H1 (cell line): ENCODE results near the gene EVA1C. TPM values are rescaled to one million over a fixed set of nuclear protein-coding genes. Genes with fewer than 3 reads are reported as not detected.

ENCODE experiments used
- CTCF ChIA-PET: fragments of 300-600 bp; sonication (Branson Sonifier 250); formaldehyde crosslinking; loops from one replicate; lab custom pipeline; 2021; ENCODE audit not compliant: partially characterized antibody; lab: Charles Lee
- POLR2A ChIA-PET: fragments of 300-600 bp; sonication (Branson Sonifier 250); formaldehyde crosslinking; loops from one replicate; lab custom pipeline; 2021; ENCODE audit warnings: inconsistent platforms; ENCODE audit not compliant: partially characterized antibody; lab: Charles Lee
- DNase-seq, 2 experiments: peaks; one replicate each; pipeline versions ENCODE4 v3.0.0 to v3.0.0-alpha.2; 2010 to 2022; ENCODE audit warnings: low spot score in 2 of 2, low read depth in 1 of 2, mixed read lengths in 1 of 2
- FAIRE-seq: peaks from 2 replicates; lab custom pipeline; 2011; peaks lifted over from hg19 to GRCh38; lab: Jason Lieb, UNC
- H2AFZ ChIP-seq: 2 replicates; pipeline ENCODE4 v1.8.1; 2012; ENCODE audit warnings: low read length, inconsistent platforms
- H2AK5ac ChIP-seq: 2 replicates; pipeline ENCODE4 v1.6.1; 2013; ENCODE audit warnings: low read depth, low read length
- H2BK120ac ChIP-seq: replicated peaks from 2 replicates; pipeline ENCODE3; 2013; ENCODE audit warnings: low read depth, low read length, inconsistent platforms
- H2BK12ac ChIP-seq: 2 replicates; pipeline ENCODE4 v1.6.1; 2013; ENCODE audit warnings: low read depth, low read length
- H2BK15ac ChIP-seq: 2 replicates; pipeline ENCODE4 v1.6.1; 2013; ENCODE audit warnings: low read length
- H2BK20ac ChIP-seq: 2 replicates; pipeline ENCODE4 v1.6.1; 2013; ENCODE audit warnings: low read length
- H2BK5ac ChIP-seq: 2 replicates; pipeline ENCODE4 v1.6.1; 2013; ENCODE audit warnings: low read depth, low read length
- H3K14ac ChIP-seq: 2 replicates; pipeline ENCODE4 v1.6.1; 2013; ENCODE audit warnings: inconsistent platforms; ENCODE audit not compliant: insufficient read length
- H3K18ac ChIP-seq: 2 replicates; pipeline ENCODE4 v1.6.1; 2013; ENCODE audit warnings: low read length; ENCODE audit errors: extremely low read depth
- H3K23ac ChIP-seq: 2 replicates; pipeline ENCODE4 v1.6.1; 2013; ENCODE audit warnings: inconsistent platforms; ENCODE audit not compliant: insufficient read length
- H3K23me2 ChIP-seq: 2 replicates; pipeline ENCODE4 v1.6.1; 2013; ENCODE audit warnings: low read depth, low read length
- H3K27ac ChIP-seq: 2 replicates; pipeline ENCODE4 v1.6.1; 2011; ENCODE audit warnings: low read depth, low read length, inconsistent platforms
- H3K27me3 ChIP-seq, 4 experiments: replicated peaks in 1 of 4; 1 replicate in 1 of 4; 2 replicates in 3 of 4; pipeline versions ENCODE4 v1.6.1 to v1.8.1; 2011 to 2013; ENCODE audit warnings: low read length in 3 of 4, mild to moderate bottlenecking in 3 of 4, inconsistent platforms in 2 of 4, mixed read lengths in 2 of 4, moderate library complexity in 1 of 4; ENCODE audit not compliant: control insufficient read depth in 3 of 4, insufficient read depth in 3 of 4; ENCODE audit errors: extremely low read depth in 1 of 4
- H3K36me3 ChIP-seq, 4 experiments: 2 replicates each; pipeline versions ENCODE4 v1.6.1 to v1.8.1; 2011 to 2013; ENCODE audit warnings: mild to moderate bottlenecking in 4 of 4, low read length in 3 of 4, moderate library complexity in 2 of 4, control low read depth in 1 of 4, inconsistent platforms in 1 of 4; ENCODE audit not compliant: insufficient read depth in 4 of 4, control insufficient read depth in 2 of 4
- H3K4ac ChIP-seq: replicated peaks from 2 replicates; pipeline ENCODE3; 2013; ENCODE audit warnings: low read length, low read depth, mixed read lengths, inconsistent platforms; ENCODE audit not compliant: insufficient read length
- H3K4me1 ChIP-seq, 4 experiments: replicated peaks in 1 of 4; 1 replicate in 1 of 4; 2 replicates in 3 of 4; pipeline versions ENCODE4 v1.6.1 to v1.8.1; 2011 to 2013; ENCODE audit warnings: low read length in 3 of 4, inconsistent platforms in 2 of 4, mixed read lengths in 1 of 4; ENCODE audit not compliant: insufficient read depth in 4 of 4, control insufficient read depth in 3 of 4
- H3K4me2 ChIP-seq, 2 experiments: 2 replicates each; pipeline versions ENCODE4 v1.6.1 to v1.8.1; 2011 to 2013; ENCODE audit warnings: low read depth in 2 of 2, low read length in 2 of 2, control low read depth in 1 of 2, inconsistent platforms in 1 of 2, mild to moderate bottlenecking in 1 of 2; ENCODE audit not compliant: insufficient read depth in 1 of 2
- H3K4me3 ChIP-seq, 4 experiments: fragments of 200-600, 300-600 bp in 1 of 4; sonication (generic), shearing (Covaris generic), sonication (Bioruptor Twin) in 1 of 4; 2 replicates each; pipeline versions ENCODE4 v1.5.1 to v1.8.1; 2011 to 2016; ENCODE audit warnings: low read length in 4 of 4, low read depth in 3 of 4, control low read depth in 2 of 4, inconsistent platforms in 2 of 4, mild to moderate bottlenecking in 2 of 4, mixed read lengths in 1 of 4, moderate library complexity in 1 of 4; ENCODE audit not compliant: insufficient read depth in 2 of 4; ENCODE audit errors: extremely low read depth in 1 of 4
- H3K56ac ChIP-seq: replicated peaks from 2 replicates; pipeline ENCODE3; 2013; ENCODE audit warnings: low read depth, mild to moderate bottlenecking, mixed read lengths, low read length, inconsistent platforms; ENCODE audit not compliant: insufficient read length
- H3K79me1 ChIP-seq: 2 replicates; pipeline ENCODE4 v1.6.1; 2013; ENCODE audit warnings: low read depth, low read length, control low read depth
- H3K79me2 ChIP-seq, 2 experiments: 2 replicates each; pipeline versions ENCODE4 v1.6.1 to v1.8.1; 2012 to 2013; ENCODE audit warnings: low read length in 2 of 2, mild to moderate bottlenecking in 2 of 2, inconsistent platforms in 1 of 2; ENCODE audit not compliant: insufficient read depth in 2 of 2, control insufficient read depth in 1 of 2
- H3K9ac ChIP-seq, 4 experiments: replicated peaks in 1 of 4; 1 replicate in 1 of 4; 2 replicates in 3 of 4; pipeline versions ENCODE4 v1.6.1 to v1.8.1; 2011 to 2013; ENCODE audit warnings: low read depth in 3 of 4, low read length in 3 of 4, control low read depth in 2 of 4, mild to moderate bottlenecking in 2 of 4, moderate library complexity in 2 of 4, inconsistent platforms in 1 of 4; ENCODE audit errors: extremely low read depth in 1 of 4
- H3K9me3 ChIP-seq, 2 experiments: 2 replicates each; pipeline versions ENCODE4 v1.6.1 to v1.8.1; 2012 to 2013; ENCODE audit warnings: mild to moderate bottlenecking in 2 of 2, moderate library complexity in 2 of 2, control low read depth in 1 of 2, inconsistent platforms in 1 of 2, low read depth in 1 of 2, low read length in 1 of 2, mixed read lengths in 1 of 2; ENCODE audit not compliant: insufficient read depth in 2 of 2
- H4K20me1 ChIP-seq, 2 experiments: replicated peaks in 1 of 2; 2 replicates each; pipeline versions ENCODE3 to v1.8.1; 2011 to 2013; ENCODE audit warnings: inconsistent platforms in 2 of 2, low read length in 2 of 2, mild to moderate bottlenecking in 1 of 2; ENCODE audit not compliant: insufficient read depth in 2 of 2, control insufficient read depth in 1 of 2
- H4K5ac ChIP-seq: 2 replicates; pipeline ENCODE4 v1.6.1; 2013; ENCODE audit warnings: low read length, low read depth, mixed read lengths, inconsistent platforms; ENCODE audit not compliant: insufficient read length
- H4K8ac ChIP-seq: 2 replicates; pipeline ENCODE4 v1.8.0; 2013; ENCODE audit warnings: mild to moderate bottlenecking, moderate library complexity, low read length, inconsistent platforms; ENCODE audit not compliant: insufficient read depth; ENCODE audit errors: extremely low read depth
- H4K91ac ChIP-seq: replicated peaks from 2 replicates; pipeline ENCODE3; 2013; ENCODE audit warnings: low read length, mixed read lengths, inconsistent platforms; ENCODE audit not compliant: insufficient read length
- CBX5 ChIP-seq: fragments of 300-800, 300-1000 bp; sonication (generic); IDR thresholded peaks from 2 replicates; pipeline ENCODE4 v1.7.1; 2016; ENCODE audit warnings: antibody characterized with exemption, low read length, low read depth
- CREB1 ChIP-seq: IDR thresholded peaks from 2 replicates; pipeline ENCODE4 v1.6.1; 2012; ENCODE audit warnings: inconsistent platforms
- WGBS, 2 experiments: shearing (Covaris generic) in 1 of 2; methylation state at CpG; one replicate each; pipeline versions ENCODE4 v1.1.6 to v1.1.7; 2013 to 2015; ENCODE audit warnings: low lambda C conversion rate in 2 of 2, mixed read lengths in 2 of 2, inconsistent platforms in 1 of 2, low coverage in 1 of 2, missing lambda C conversion rate in 1 of 2; ENCODE audit not compliant: insufficient replicate concordance in 2 of 2, insufficient coverage in 1 of 2, insufficient read length in 1 of 2; ENCODE audit errors: extremely low coverage in 1 of 2, missing lambda C conversion rate in 1 of 2; 5-methylcytosine and 5-hydroxymethylcytosine counted together
- polyA plus RNA-seq, 7 experiments: library from polyadenylated mRNA; depleted of rRNA in 3 of 7; stranded (reverse) in 5 of 7; unstranded in 2 of 7; fragments of >200 nt in 5 of 7; fragments of 200-250 nt in 2 of 7; gene quantifications; 1 replicate in 5 of 7; 2 replicates in 1 of 7; 4 replicates in 1 of 7; pipeline versions ENCODE4 v1.2.1 to v1.2.3, GENCODE V29; 2011 to 2013; ENCODE audit warnings: missing spikeins in 2 of 7, mixed read lengths in 2 of 7
- total RNA-seq: library from RNA; stranded (reverse); fragmentation: NEBNext Ultra II Directional; extraction: Animal tissue kit (Norgen Biotek cat#: 25700); gene quantifications from 2 replicates; pipeline ENCODE4 v1.2.1, GENCODE V29; 2021

The EVA1C gene
- total and polyA plus RNA-seq, 2 of the 8 experiments (the other 6 are each of a cell fraction or from before 2014, with no cell fraction given) = 2.6 to 3.6 TPM

GRCh38 chr21:32475162-32475812 lies 62.8 kb downstream of the EVA1C start:
- DNase-seq (no peak), FAIRE-seq (no peak)
- TF ChIP-seq CBX5 (no peak), CREB1 (no peak)
- Histone ChIP-seq H2BK120ac (no peak overlapping the region), H3K14ac (no peak overlapping the region), H3K27me3 (no peaks in the 10 kb centered on the region), H4K91ac (no peak overlapping the region), H3K23me2 (no peaks in the 10 kb centered on the region), H3K27ac (no peak overlapping the region), H3K4ac (no peak overlapping the region), H3K36me3 (no peaks in the 10 kb centered on the region), H2BK20ac (no peak overlapping the region), H3K4me1 (peaks cover 0 to 7% (median 1%) of the 10 kb centered on the region in 4 experiments; a peak in 2 of 7 replicates), H3K4me2 (no peak overlapping the region), H3K23ac (no peak overlapping the region), H3K56ac (no peak overlapping the region), H2AK5ac (no peak overlapping the region), H3K18ac (no peak overlapping the region), H2BK5ac (no peak overlapping the region), H4K5ac (no peak overlapping the region), H3K9me3 (no peaks in the 10 kb centered on the region), H3K79me1 (no peaks in the 10 kb centered on the region), H4K20me1 (no peaks in the 10 kb centered on the region), H3K79me2 (no peaks in the 10 kb centered on the region), H3K9ac (no peak overlapping the region), H4K8ac (no peak overlapping the region), H3K4me3 (no peak overlapping the region), H2BK12ac (no peak overlapping the region), H2AFZ (no peak overlapping the region), H2BK15ac (no peak overlapping the region)
- WGBS, 2 experiments = 93% methylated on average over 9 of the region's 9 CpGs; no CpG with 5 or more reads in 1 of the 2 experiments
- ChIA-PET POLR2A (no interaction called here), CTCF (interaction anchor here (0.6 to 1.2 kb wide), 5 partner anchors 40 to 979 kb away, joined by 3 to 4 read pairs (median 3); no protein-coding TSS in a partner anchor)
